Activated T-helper 1 cell treated with anti-CD3 and anti-CD28 coated beads, Interleukin-2, amount 50 U/mL, for 16 hours (primary cell): ENCODE measurements around the gene PHACTR2.
"Not testable (repeated sequence)": the region's sequence is repeated elsewhere in the genome, so short reads cannot be mapped to it uniquely, and the experiment has no call there.

ENCODE experiments used
- DNase-seq, 2 donors: peaks; one replicate each; pipeline ENCODE4 v3.0.0-alpha.2; 2020; ENCODE audit warnings: low read depth in 1 of 2, low spot score in 1 of 2

PHACTR2 gene

GRCh38 chr6:143677891-143678791 lies at the start of gene PHACTR2:
PHACTR2 (plus strand) TSS chr6:143677965; CDS start chr6:143678164, 199 bp downstream.
- DNase-seq = peak in 1 of 2 donors; percentile 16

- DNase-seq = no peak
These were observed 48.4 kb upstream of the PHACTR2 start for GRCh38 chr6:143629104-143630080.

- not testable (repeated sequence) for DNase-seq
These were observed 46.6 kb upstream of the PHACTR2 start for GRCh38 chr6:143631196-143631595.

GRCh38 chr6:143632894-143633293 lies 44.9 kb upstream of the PHACTR2 start:
- DNase-seq = no peak

GRCh38 chr6:143634486-143634885 lies 43.3 kb upstream of the PHACTR2 start:
- no peak for DNase-seq

GRCh38 chr6:143637691-143638090 lies 40.1 kb upstream of the PHACTR2 start:
- DNase-seq = no peak

GRCh38 chr6:143642403-143642802 lies 35.4 kb upstream of the PHACTR2 start:
- DNase-seq = no peak

- no peak for DNase-seq
These were observed 30.6 kb upstream of the PHACTR2 start for GRCh38 chr6:143647191-143647590.

- no peak for DNase-seq
These were observed 30.0 kb upstream of the PHACTR2 start for GRCh38 chr6:143647732-143648131.

GRCh38 chr6:143649319-143649718 lies 28.4 kb upstream of the PHACTR2 start:
- DNase-seq = not testable (repeated sequence)

GRCh38 chr6:143651328-143651727 lies 26.4 kb upstream of the PHACTR2 start:
- not testable (repeated sequence) for DNase-seq

GRCh38 chr6:143652841-143653331 lies 24.9 kb upstream of the PHACTR2 start:
- DNase-seq = no peak

GRCh38 chr6:143655541-143655940 lies 22.2 kb upstream of the PHACTR2 start:
- no peak for DNase-seq

GRCh38 chr6:143656026-143656425 lies 21.7 kb upstream of the PHACTR2 start:
- DNase-seq = no peak

- no peak for DNase-seq
These were observed 20.0 kb upstream of the PHACTR2 start for GRCh38 chr6:143657809-143658208.

- not testable (repeated sequence) for DNase-seq
These were observed 17.6 kb upstream of the PHACTR2 start for GRCh38 chr6:143660170-143660569.

GRCh38 chr6:143664171-143664570 lies 13.6 kb upstream of the PHACTR2 start:
- DNase-seq = no peak

- not testable (repeated sequence) for DNase-seq
These were observed 11.8 kb upstream of the PHACTR2 start for GRCh38 chr6:143666007-143666406.

- not testable (repeated sequence) for DNase-seq
These were observed 8.3 kb upstream of the PHACTR2 start for GRCh38 chr6:143669483-143669882.

GRCh38 chr6:143673669-143674068 lies 4.1 kb upstream of the PHACTR2 start:
- DNase-seq = no peak
